GM21515 (cell line): ENCODE data around the gene RTKN2.
"Not testable (repeated sequence)": the region's sequence is repeated elsewhere in the genome, so short reads cannot be mapped to it uniquely, and the experiment has no call there.

ENCODE experiments used
- ATAC-seq: cut with Tn5 transposase; IDR thresholded peaks from one replicate; pipeline ENCODE4 v1.9.1; 2021; ENCODE audit not compliant: unreplicated experiment

Gene RTKN2

GRCh38 chr10:62259998-62260397 lies 8.6 kb downstream of the RTKN2 start:
- ATAC-seq, result no peak

- ATAC-seq, result no peak
Observed at GRCh38 chr10:62259456-62259855, 9.2 kb downstream of the RTKN2 start.

GRCh38 chr10:62258926-62259325 lies 9.7 kb downstream of the RTKN2 start:
- ATAC-seq, result no peak

DNA sequence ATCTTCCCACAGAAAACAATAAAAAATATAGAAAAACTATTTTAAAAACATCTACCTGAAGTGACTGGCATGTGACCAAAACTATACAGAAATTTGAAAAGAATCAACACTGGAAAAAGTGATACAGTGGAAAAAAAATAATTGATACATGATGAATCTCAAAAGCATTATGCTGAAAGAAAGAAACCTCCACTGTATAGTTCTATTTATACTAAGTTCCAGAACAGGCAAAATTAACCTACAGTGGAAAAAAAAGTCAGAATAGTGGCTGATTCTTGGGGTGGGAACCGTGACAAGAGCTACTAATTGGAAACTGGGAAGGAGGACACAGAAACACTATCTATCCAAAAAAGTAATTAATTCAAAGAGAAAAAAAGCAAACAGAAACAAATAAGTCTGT lies 14.9 kb downstream of the RTKN2 start:
- ATAC-seq, result no peak

DNA sequence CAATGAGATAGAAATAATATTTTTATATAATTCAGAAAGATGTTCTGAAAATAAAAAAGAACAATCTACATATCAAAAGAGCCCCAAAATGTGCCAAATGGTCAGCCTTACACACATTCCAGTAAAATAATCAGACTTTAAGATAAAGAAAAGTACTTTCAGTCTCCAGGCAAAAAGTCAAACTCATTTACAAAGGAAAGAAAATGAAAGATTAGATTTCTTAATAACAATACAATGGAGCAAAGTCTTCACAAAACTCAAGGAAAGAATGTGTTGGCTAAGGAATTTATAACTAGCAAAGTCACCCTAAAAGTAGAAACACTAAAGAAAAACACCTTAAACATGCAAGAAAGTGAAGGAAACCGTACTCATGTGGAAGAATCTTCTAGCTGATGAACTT lies 16.6 kb downstream of the RTKN2 start:
- ATAC-seq, result no peak

DNA sequence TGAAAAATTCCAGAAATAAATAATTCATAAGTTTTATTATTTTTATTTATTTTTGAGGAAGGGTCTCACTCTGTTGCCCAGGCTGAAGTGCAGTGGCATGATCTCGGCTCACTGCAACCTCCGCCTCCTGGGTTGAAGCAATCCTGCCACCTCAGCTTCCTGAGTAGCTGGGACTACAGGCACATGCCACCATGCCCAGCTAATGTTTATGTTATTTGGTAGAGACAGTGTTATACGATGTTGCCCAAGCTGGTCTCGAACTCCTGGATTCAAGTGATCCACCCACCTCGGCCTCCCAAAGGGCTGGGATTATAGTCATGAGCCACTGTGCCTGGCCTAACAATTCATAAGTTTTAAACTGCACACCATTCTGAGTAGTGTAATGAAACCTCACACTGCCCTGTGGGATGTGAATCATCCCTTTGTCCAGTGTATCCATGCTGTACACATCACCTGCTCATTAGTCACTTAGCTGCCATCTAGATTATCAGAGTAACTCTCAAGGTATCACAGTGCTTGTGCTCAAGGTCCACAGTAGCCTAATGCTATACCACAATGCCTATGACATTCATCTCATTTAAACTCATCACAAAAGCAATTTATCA lies 17.9 kb downstream of the RTKN2 start:
- ATAC-seq, result no peak

GRCh38 chr10:62249957-62250356 lies 18.7 kb downstream of the RTKN2 start:
- ATAC-seq, result no peak

- ATAC-seq, result no peak
Observed at GRCh38 chr10:62248465-62248864, 20.2 kb downstream of the RTKN2 start.

DNA sequence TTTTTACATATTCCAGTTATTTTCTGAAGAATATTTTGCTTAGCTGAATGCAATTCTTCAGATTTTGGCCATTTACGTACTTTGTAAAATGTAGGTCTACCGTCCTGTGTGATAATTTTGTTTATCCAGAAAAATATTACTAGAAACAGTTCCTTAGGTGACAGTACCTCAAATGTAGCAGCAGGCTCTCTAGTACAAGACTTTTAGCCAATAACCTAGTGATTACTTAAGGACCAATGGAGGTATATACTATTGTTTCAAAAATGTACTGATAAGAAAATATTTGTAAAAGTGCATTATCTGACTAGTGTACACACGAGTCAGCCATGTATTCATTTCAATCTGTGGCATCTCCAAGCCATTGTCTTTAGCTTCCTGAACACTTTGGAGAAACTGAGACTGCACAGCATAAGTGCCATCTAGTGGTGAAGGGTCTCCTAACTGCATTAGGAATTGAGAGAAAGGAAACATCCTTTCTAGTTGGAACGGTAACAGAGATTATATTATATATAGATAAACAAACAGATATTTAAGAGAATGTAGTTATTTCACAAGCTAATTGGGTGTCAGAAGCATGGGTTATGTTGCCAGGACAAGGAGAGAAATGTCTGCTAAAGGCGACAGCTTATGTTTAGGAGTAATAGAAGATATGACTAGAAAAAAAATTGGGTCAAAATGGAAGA lies 23.7 kb downstream of the RTKN2 start:
- ATAC-seq, result peak; percentile 62

GRCh38 chr10:62244088-62244487 lies 24.6 kb downstream of the RTKN2 start:
- ATAC-seq, result no peak

DNA sequence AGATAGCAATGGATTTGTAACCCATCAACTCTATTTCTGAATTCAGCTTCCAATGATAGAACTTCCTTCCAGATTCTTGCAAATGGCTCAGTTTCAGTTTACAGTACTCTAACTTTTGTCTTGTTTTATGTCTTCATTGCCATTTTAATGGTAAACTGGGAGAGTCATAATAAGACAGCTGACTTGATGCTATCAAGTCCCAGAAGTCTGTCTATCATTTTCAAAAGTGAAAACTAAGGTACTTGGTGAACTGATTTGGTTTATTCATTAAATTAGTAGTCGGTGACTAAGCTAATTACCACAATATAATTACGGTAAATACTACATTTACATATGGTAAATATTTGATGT lies 25.0 kb downstream of the RTKN2 start:
- peak; percentile 40 for ATAC-seq

- peak; percentile 87 for ATAC-seq
Observed at GRCh38 chr10:62242965-62243646, 25.5 kb downstream of the RTKN2 start.

DNA sequence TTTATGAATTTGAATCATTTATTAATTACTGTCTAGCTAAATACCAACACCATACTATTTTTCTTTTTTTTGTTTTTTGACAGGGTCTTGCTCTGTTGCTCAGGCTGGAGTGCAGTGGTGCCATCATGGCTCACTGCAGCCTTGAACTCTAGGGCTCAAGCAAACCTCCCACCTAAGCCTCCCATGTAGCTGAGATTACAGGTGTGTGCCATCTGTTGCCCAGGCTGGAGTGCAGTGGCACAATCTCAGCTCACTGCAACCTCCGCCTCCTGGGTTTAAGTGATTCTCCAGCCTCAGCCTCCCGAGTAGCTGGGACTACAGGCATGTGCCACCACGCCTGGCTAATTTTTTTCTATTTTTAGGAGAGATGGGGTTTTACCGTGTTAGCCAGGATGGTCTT lies 27.1 kb downstream of the RTKN2 start:
- not testable (repeated sequence) for ATAC-seq

- ATAC-seq, result no peak
Observed at GRCh38 chr10:62239994-62240393, 28.6 kb downstream of the RTKN2 start.

DNA sequence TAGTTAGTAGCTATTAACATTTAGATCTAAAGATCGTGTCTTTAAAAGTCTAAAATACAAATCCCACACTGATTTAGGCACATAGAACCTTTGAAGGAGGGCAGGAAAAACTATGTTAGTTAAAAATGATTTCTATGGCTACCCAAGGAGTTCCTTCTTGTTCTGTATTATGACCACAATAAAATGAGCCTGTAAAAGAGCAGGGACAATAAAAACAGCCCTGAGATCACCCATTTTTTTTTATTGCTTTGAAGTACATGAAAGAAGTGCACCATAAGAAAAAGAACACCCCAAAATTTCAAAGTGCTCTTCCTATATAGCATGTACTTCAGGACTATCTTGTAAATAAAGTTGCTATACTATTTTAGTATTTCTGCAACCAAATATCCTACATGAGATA lies 29.8 kb downstream of the RTKN2 start:
- ATAC-seq, result no peak

- no peak for ATAC-seq
Observed at GRCh38 chr10:62237966-62238365, 30.7 kb downstream of the RTKN2 start.

DNA sequence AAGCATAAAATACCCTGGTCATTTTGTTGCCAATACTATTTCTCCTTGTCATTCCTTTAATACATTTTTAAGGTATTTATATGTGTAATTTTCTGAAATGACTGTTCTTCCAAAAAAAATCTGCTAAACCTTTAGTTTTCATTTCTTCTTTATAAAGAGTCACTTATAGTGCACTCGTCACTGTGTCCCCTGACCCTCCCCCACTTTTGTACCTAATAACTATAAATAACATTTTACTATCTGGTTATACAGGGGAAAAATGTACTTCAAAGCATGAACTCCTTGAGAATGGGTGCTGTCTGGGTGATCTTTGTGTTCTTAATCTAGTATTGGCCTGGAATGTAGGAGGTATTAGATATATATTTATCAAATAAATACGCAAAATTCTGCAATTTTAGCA lies 31.1 kb downstream of the RTKN2 start:
- ATAC-seq, result no peak

GRCh38 chr10:62234077-62234605 lies 34.5 kb downstream of the RTKN2 start:
- no peak for ATAC-seq

- no peak for ATAC-seq
Observed at GRCh38 chr10:62233356-62234076, 35.1 kb downstream of the RTKN2 start.

DNA sequence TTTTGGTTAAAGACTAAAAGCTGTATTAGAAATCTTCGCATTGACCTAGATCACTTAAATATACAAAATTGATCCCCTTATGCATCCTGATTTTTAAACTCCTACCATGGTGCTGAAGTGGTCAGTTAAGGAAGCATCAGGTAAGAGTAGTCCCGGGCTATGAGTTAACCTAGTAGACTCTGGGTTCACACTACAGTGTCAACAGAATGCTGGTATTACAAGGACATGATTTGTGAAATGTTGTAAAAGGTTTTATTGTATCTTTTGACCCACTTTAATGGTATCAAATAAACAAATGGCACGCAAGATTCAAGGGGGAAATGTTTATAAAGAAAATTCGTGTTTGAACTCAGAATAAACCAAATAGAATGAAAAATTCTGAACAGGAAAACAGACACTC lies 36.8 kb downstream of the RTKN2 start:
- no peak for ATAC-seq

DNA sequence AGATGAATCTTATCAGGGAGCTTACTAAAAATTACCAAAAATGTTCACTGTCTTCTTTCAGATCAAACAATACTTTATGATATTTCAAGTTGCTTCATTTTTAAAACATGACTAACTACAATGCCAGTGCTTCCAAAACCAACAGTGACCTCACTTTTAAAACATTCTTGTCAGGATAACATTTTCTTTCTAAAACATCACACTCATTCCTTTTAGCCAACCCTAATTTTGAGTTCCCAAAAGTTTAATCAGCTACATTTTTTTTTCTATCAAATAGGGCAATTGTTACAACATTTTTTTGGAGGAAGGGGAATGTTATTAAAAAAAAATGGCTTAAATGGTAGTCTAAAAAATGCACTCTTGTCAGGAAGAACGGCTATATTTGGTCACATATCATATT lies 37.3 kb downstream of the RTKN2 start:
- no peak for ATAC-seq
